Liver (tissue), 9 donors: ENCODE data around the gene NUDT17. TPM values are rescaled to one million over a fixed set of nuclear protein-coding genes. Genes with fewer than 3 reads are reported as not detected.

Experiments
- DNase-seq: peaks from one replicate; pipeline ENCODE4 v3.0.0-alpha.2; 2017; ENCODE audit warnings: low spot score
- H3K27ac ChIP-seq, 2 donors: one replicate each; pipeline ENCODE4 v1.7.0; 2013; ENCODE audit warnings: inconsistent platforms in 2 of 2, low read length in 2 of 2, control low read depth in 1 of 2, low read depth in 1 of 2, mild to moderate bottlenecking in 1 of 2
- H3K27me3 ChIP-seq, 4 donors: one replicate each; pipeline versions ENCODE4 v1.6.1 to v1.7.0; 2013; ENCODE audit warnings: low read length in 3 of 4, inconsistent platforms in 1 of 4, mild to moderate bottlenecking in 1 of 4, moderate library complexity in 1 of 4; ENCODE audit not compliant: control insufficient read depth in 4 of 4, insufficient read depth in 4 of 4
- H3K36me3 ChIP-seq, 4 donors: one replicate each; pipeline versions ENCODE4 v1.6.1 to v1.7.0; 2013; ENCODE audit warnings: low read length in 3 of 4, mild to moderate bottlenecking in 3 of 4, low read depth in 1 of 4, moderate library complexity in 1 of 4; ENCODE audit not compliant: control insufficient read depth in 4 of 4, insufficient read depth in 3 of 4
- H3K4me1 ChIP-seq, 4 donors: one replicate each; pipeline versions ENCODE4 v1.6.1 to v1.7.0; 2013; ENCODE audit warnings: low read length in 3 of 4, mild to moderate bottlenecking in 3 of 4, moderate library complexity in 1 of 4; ENCODE audit not compliant: control insufficient read depth in 4 of 4, insufficient read depth in 4 of 4
- H3K4me3 ChIP-seq, 3 donors: one replicate each; pipeline versions ENCODE4 v1.6.1 to v1.7.0; 2013; ENCODE audit warnings: low read length in 3 of 3, control low read depth in 1 of 3, low read depth in 1 of 3, mild to moderate bottlenecking in 1 of 3
- H3K9ac ChIP-seq, 2 donors: one replicate each; pipeline ENCODE4 v1.7.0; 2013; ENCODE audit warnings: low read length in 2 of 2, mild to moderate bottlenecking in 2 of 2, moderate library complexity in 2 of 2, control low read depth in 1 of 2, low read depth in 1 of 2
- H3K9me3 ChIP-seq, 4 donors: one replicate each; pipeline versions ENCODE4 v1.6.1 to v1.7.0; 2013; ENCODE audit warnings: low read length in 3 of 4; ENCODE audit not compliant: control insufficient read depth in 4 of 4
- EGR1 ChIP-seq, 2 donors: IDR thresholded peaks; 2 replicates each; pipeline ENCODE4 v1.6.1; 2016 to 2018; ENCODE audit warnings: antibody characterized with exemption in 2 of 2, low read depth in 2 of 2
- FOXA1 ChIP-seq: IDR thresholded peaks from 2 replicates; pipeline ENCODE4 v1.6.1; 2016; ENCODE audit warnings: antibody characterized with exemption
- FOXA2 ChIP-seq: IDR thresholded peaks from 2 replicates; pipeline ENCODE4 v1.6.1; 2016; ENCODE audit warnings: antibody characterized with exemption
- GABPA ChIP-seq, 2 donors: IDR thresholded peaks in 1 of 2; conservative IDR thresholded peaks in 1 of 2; 2 replicates each; pipeline ENCODE4 v1.6.1; 2016; ENCODE audit warnings: antibody characterized with exemption in 2 of 2, mild to moderate bottlenecking in 1 of 2, moderate library complexity in 1 of 2
- HNF4A ChIP-seq, 2 donors: conservative IDR thresholded peaks; 2 replicates each; pipeline ENCODE4 v1.6.1; 2016; ENCODE audit warnings: antibody characterized with exemption in 2 of 2, mild to moderate bottlenecking in 2 of 2
- HNF4G ChIP-seq: IDR thresholded peaks from 2 replicates; pipeline ENCODE4 v1.6.1; 2016; ENCODE audit warnings: antibody characterized with exemption
- JUND ChIP-seq, 2 donors: IDR thresholded peaks; 2 replicates each; pipeline ENCODE4 v1.6.1; 2016; ENCODE audit warnings: antibody characterized with exemption in 2 of 2
- MAX ChIP-seq: IDR thresholded peaks from 2 replicates; pipeline ENCODE4 v1.6.1; 2016; ENCODE audit warnings: antibody characterized with exemption
- NR2F2 ChIP-seq: IDR thresholded peaks from 2 replicates; pipeline ENCODE4 v1.6.1; 2016; ENCODE audit warnings: antibody characterized with exemption
- RAD21 ChIP-seq, 2 donors: IDR thresholded peaks; 2 replicates each; pipeline ENCODE4 v1.6.1; 2016; ENCODE audit warnings: antibody characterized with exemption in 2 of 2, mild to moderate bottlenecking in 2 of 2
- RXRA ChIP-seq, 2 donors: IDR thresholded peaks; 2 replicates each; pipeline ENCODE4 v1.6.1; 2017 to 2018; ENCODE audit warnings: antibody characterized with exemption in 2 of 2, mild to moderate bottlenecking in 1 of 2
- SP1 ChIP-seq: IDR thresholded peaks from 2 replicates; pipeline ENCODE4 v1.6.1; 2018; ENCODE audit warnings: antibody characterized with exemption, mild to moderate bottlenecking
- TAF1 ChIP-seq: conservative IDR thresholded peaks from 2 replicates; pipeline ENCODE4 v1.6.1; 2016; ENCODE audit warnings: antibody characterized with exemption, mild to moderate bottlenecking
- YY1 ChIP-seq: IDR thresholded peaks from 2 replicates; pipeline ENCODE4 v1.6.1; 2016; ENCODE audit warnings: antibody characterized with exemption, mild to moderate bottlenecking
- WGBS: extraction: QIAGEN DNeasy Blood & Tissue Kit; methylation state at CpG from one replicate; pipeline ENCODE4 v1.1.7; 2013; 5-methylcytosine and 5-hydroxymethylcytosine counted together
- polyA plus RNA-seq, 2 donors: library from polyadenylated mRNA; stranded (reverse) in 1 of 2; unstranded in 1 of 2; fragments of 200-250 nt in 1 of 2; fragments of >200 nt in 1 of 2; fragmentation: Nextera tagmentation in 1 of 2; extraction: Ambion mirVana in 1 of 2; gene quantifications; one replicate each; pipeline versions ENCODE4 v1.2.1 to v1.2.3, GENCODE V29; 2013 to 2015
- total RNA-seq, 2 donors: library from RNA; depleted of rRNA; stranded (reverse); fragments of >200 nt; gene quantifications; one replicate each; pipeline ENCODE4 v1.2.3, GENCODE V29; 2014
- TF ChIP-seq, protein P1 (sequence below): IDR thresholded peaks from 2 replicates; pipeline ENCODE4 v1.6.1; 2016; ENCODE audit warnings: antibody characterized with exemption, mild to moderate bottlenecking
- TF ChIP-seq, protein P2 (sequence below): IDR thresholded peaks from 2 replicates; pipeline ENCODE4 v1.6.1; 2016; ENCODE audit warnings: antibody characterized with exemption
- TF ChIP-seq, protein P3 (sequence below): IDR thresholded peaks from 2 replicates; pipeline ENCODE4 v1.6.1; 2016; ENCODE audit warnings: antibody characterized with exemption
- donor health status: healthy.
- donor health status: healthy.
- donor health status: healthy.
- donor health status: healthy.
- donor health status: healthy.

Gene NUDT17
- total and polyA plus RNA-seq, 4 donors: 0.59 to 2.1 (median 1.0) TPM

DNA sequence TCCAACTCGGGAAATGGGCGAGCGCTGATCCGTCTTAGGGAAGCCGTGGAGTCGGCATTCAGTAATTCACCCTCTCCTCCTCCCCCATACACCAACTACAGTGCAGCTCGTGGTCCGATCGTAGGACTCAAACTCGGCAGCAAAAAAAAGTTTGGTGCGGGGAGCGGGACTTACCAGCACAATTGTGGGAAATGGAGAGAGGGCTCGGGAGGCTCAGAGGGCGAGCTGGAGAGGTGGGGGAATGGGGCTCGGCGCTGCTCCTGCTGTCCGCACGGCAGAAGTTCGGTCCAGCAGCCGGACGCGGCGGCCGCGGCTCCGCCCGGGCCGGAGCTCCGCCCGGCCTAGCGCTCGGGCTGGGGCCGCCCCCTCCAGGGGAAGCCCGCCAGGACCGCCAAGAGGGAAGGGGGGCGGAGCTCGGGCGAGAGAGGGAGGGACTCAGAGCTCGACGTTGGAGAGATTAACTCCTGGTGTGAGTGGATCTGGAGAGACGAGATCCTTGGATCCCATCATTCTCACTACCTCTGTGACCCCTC is 14.1 kb downstream of the NUDT17 start:
- no peaks in the 10 kb centered on the region for H3K27me3 ChIP-seq
- peak overlapping the region; percentile 49 to 79 for H3K9ac ChIP-seq
- H3K9me3 ChIP-seq: no peaks in the 10 kb centered on the region
- TF ChIP-seq RAD21 (IDR thresholded peaks at IDR 0.05): no peak
- TF ChIP-seq, protein P1, sequence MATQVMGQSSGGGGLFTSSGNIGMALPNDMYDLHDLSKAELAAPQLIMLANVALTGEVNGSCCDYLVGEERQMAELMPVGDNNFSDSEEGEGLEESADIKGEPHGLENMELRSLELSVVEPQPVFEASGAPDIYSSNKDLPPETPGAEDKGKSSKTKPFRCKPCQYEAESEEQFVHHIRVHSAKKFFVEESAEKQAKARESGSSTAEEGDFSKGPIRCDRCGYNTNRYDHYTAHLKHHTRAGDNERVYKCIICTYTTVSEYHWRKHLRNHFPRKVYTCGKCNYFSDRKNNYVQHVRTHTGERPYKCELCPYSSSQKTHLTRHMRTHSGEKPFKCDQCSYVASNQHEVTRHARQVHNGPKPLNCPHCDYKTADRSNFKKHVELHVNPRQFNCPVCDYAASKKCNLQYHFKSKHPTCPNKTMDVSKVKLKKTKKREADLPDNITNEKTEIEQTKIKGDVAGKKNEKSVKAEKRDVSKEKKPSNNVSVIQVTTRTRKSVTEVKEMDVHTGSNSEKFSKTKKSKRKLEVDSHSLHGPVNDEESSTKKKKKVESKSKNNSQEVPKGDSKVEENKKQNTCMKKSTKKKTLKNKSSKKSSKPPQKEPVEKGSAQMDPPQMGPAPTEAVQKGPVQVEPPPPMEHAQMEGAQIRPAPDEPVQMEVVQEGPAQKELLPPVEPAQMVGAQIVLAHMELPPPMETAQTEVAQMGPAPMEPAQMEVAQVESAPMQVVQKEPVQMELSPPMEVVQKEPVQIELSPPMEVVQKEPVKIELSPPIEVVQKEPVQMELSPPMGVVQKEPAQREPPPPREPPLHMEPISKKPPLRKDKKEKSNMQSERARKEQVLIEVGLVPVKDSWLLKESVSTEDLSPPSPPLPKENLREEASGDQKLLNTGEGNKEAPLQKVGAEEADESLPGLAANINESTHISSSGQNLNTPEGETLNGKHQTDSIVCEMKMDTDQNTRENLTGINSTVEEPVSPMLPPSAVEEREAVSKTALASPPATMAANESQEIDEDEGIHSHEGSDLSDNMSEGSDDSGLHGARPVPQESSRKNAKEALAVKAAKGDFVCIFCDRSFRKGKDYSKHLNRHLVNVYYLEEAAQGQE: peak; percentile 6
- peaks cover 0 to 14% (median 10%) of the 10 kb centered on the region in 4 donors for H3K36me3 ChIP-seq
- H3K4me3 ChIP-seq: peak overlapping the region; percentile 68 to 94 (median 83)
- peaks cover 5 to 14% (median 11%) of the 10 kb centered on the region in 4 donors for H3K4me1 ChIP-seq
- peak; percentile 83 for DNase-seq
- under 1% methylated on average over 41 of the region's 41 CpGs for WGBS
- H3K27ac ChIP-seq: peak overlapping the region; percentile 73 to 86

- 87% methylated on average over 5 of the region's 5 CpGs for WGBS
- H3K27me3 ChIP-seq: no peaks in the 10 kb centered on the region
- H3K27ac ChIP-seq: no peak overlapping the region
- no peak overlapping the region for H3K4me3 ChIP-seq
- H3K9ac ChIP-seq: no peak overlapping the region
- no peak for TF ChIP-seq JUND (IDR thresholded peaks at IDR 0.05)
- TF ChIP-seq MAX: no peak
- no peak for TF ChIP-seq RAD21 (IDR thresholded peaks at IDR 0.05)
- TF ChIP-seq SP1: no peak
- TF ChIP-seq, protein P2, sequence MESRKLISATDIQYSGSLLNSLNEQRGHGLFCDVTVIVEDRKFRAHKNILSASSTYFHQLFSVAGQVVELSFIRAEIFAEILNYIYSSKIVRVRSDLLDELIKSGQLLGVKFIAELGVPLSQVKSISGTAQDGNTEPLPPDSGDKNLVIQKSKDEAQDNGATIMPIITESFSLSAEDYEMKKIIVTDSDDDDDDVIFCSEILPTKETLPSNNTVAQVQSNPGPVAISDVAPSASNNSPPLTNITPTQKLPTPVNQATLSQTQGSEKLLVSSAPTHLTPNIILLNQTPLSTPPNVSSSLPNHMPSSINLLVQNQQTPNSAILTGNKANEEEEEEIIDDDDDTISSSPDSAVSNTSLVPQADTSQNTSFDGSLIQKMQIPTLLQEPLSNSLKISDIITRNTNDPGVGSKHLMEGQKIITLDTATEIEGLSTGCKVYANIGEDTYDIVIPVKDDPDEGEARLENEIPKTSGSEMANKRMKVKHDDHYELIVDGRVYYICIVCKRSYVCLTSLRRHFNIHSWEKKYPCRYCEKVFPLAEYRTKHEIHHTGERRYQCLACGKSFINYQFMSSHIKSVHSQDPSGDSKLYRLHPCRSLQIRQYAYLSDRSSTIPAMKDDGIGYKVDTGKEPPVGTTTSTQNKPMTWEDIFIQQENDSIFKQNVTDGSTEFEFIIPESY: no peak
- TF ChIP-seq NR2F2: no peak
- TF ChIP-seq EGR1 (IDR thresholded peaks at IDR 0.05; ENCODE audit: low read depth in 2 of 2): no peak
- TF ChIP-seq, protein P1: no peak
- TF ChIP-seq FOXA1: no peak
- no peak for TF ChIP-seq HNF4G
- no peak for TF ChIP-seq GABPA (IDR thresholded peaks at IDR 0.05 in 1 of 2, conservative IDR thresholded peaks at IDR 0.05 in 1 of 2)
- TF ChIP-seq HNF4A (conservative IDR thresholded peaks at IDR 0.05): no peak
- no peak for TF ChIP-seq RXRA (IDR thresholded peaks at IDR 0.05)
- TF ChIP-seq, protein P3, sequence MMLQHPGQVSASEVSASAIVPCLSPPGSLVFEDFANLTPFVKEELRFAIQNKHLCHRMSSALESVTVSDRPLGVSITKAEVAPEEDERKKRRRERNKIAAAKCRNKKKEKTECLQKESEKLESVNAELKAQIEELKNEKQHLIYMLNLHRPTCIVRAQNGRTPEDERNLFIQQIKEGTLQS: no peak
- TF ChIP-seq YY1: no peak
- TF ChIP-seq FOXA2: no peak
- no peak for TF ChIP-seq TAF1
- no peak for DNase-seq
- no peaks in the 10 kb centered on the region for H3K9me3 ChIP-seq
- H3K4me1 ChIP-seq: peaks cover 3 to 10% (median 6%) of the 10 kb centered on the region in 4 donors
- H3K36me3 ChIP-seq: no peaks in the 10 kb centered on the region
Measured at GRCh38 chr1:145863282-145864018, 18.0 kb downstream of the NUDT17 start.
